GM12875 (cell line): ENCODE data around the gene NEK11.

Experiments used
- H3K4me3 ChIP-seq: one replicate; pipeline ENCODE4 v1.5.1; 2011; ENCODE audit warnings: low read depth, low read length, control low read depth
- CTCF ChIP-seq: IDR thresholded peaks from 2 replicates; pipeline ENCODE4 v1.5.1; 2011; ENCODE audit warnings: low read depth, mild to moderate bottlenecking, control low read depth, inconsistent platforms, low read length, moderate library complexity, borderline replicate concordance; ENCODE audit not compliant: insufficient read depth

Gene NEK11

GRCh38 chr3:131260525-131260924 is 233.8 kb downstream of the NEK11 start:
- H3K4me3 ChIP-seq = no peak overlapping the region
- no peak for TF ChIP-seq CTCF

GRCh38 chr3:131261104-131261503 is 234.4 kb downstream of the NEK11 start:
- no peak overlapping the region for H3K4me3 ChIP-seq
- TF ChIP-seq CTCF = no peak

GRCh38 chr3:131275556-131275955 is 248.9 kb downstream of the NEK11 start:
- no peak for TF ChIP-seq CTCF
- no peak overlapping the region for H3K4me3 ChIP-seq

GRCh38 chr3:131277836-131278497 is 251.3 kb downstream of the NEK11 start:
- H3K4me3 ChIP-seq = no peak overlapping the region
- TF ChIP-seq CTCF = no peak

- no peak for TF ChIP-seq CTCF
- H3K4me3 ChIP-seq = no peak overlapping the region
Observed at GRCh38 chr3:131279577-131279976, 252.9 kb downstream of the NEK11 start.

- TF ChIP-seq CTCF = no peak
- H3K4me3 ChIP-seq = no peak overlapping the region
Observed at GRCh38 chr3:131282379-131282778, 255.7 kb downstream of the NEK11 start.

- no peak for TF ChIP-seq CTCF
Observed at GRCh38 chr3:131282967-131283366, 256.3 kb downstream of the NEK11 start.

More at GRCh38 chr3:131282967-131283366, 256.3 kb downstream of the NEK11 start:
- no peak overlapping the region for H3K4me3 ChIP-seq
